H1 (cell line): ENCODE data around the gene SMG1.

Experiments
- BACH1 ChIP-seq: IDR thresholded peaks from 2 replicates; pipeline ENCODE4 v1.6.1; 2012; ENCODE audit warnings: low read length, improper control_type of control experiment
- CEBPB ChIP-seq: IDR thresholded peaks from 2 replicates; pipeline ENCODE4 v1.6.1; 2012; ENCODE audit warnings: low read depth, low read length
- EZH2 ChIP-seq: fragments of 200-600 bp; sonication (generic); IDR thresholded peaks from 2 replicates; pipeline ENCODE4 v1.7.1; 2012; ENCODE audit warnings: low read depth, mild to moderate bottlenecking, moderate library complexity, low read length, inconsistent platforms; ENCODE audit not compliant: severe bottlenecking
- POLR2AphosphoS5 ChIP-seq: IDR thresholded peaks from 2 replicates; pipeline ENCODE4 v1.6.1; 2011; ENCODE audit warnings: low read depth, low read length
- TCF12 ChIP-seq: IDR thresholded peaks from 2 replicates; pipeline ENCODE4 v1.6.1; 2011; ENCODE audit warnings: low read depth, mild to moderate bottlenecking, low read length
- TF ChIP-seq, protein P1 (sequence below), 3 experiments: IDR thresholded peaks; 1 replicate in 2 of 3; 2 replicates in 1 of 3; pipeline versions ENCODE4 v1.5.1 to v1.6.1; 2011; ENCODE audit warnings: low read length in 3 of 3, mild to moderate bottlenecking in 3 of 3, inconsistent platforms in 2 of 3, low read depth in 1 of 3, moderate library complexity in 1 of 3; ENCODE audit not compliant: insufficient read depth in 1 of 3; ENCODE audit errors: control extremely low read depth in 1 of 3
- TF ChIP-seq, protein P2 (sequence below): IDR thresholded peaks from 2 replicates; pipeline ENCODE4 v1.6.1; 2011; ENCODE audit warnings: low read depth, mild to moderate bottlenecking, low read length; ENCODE audit not compliant: insufficient read depth

- TF ChIP-seq, protein P1, sequence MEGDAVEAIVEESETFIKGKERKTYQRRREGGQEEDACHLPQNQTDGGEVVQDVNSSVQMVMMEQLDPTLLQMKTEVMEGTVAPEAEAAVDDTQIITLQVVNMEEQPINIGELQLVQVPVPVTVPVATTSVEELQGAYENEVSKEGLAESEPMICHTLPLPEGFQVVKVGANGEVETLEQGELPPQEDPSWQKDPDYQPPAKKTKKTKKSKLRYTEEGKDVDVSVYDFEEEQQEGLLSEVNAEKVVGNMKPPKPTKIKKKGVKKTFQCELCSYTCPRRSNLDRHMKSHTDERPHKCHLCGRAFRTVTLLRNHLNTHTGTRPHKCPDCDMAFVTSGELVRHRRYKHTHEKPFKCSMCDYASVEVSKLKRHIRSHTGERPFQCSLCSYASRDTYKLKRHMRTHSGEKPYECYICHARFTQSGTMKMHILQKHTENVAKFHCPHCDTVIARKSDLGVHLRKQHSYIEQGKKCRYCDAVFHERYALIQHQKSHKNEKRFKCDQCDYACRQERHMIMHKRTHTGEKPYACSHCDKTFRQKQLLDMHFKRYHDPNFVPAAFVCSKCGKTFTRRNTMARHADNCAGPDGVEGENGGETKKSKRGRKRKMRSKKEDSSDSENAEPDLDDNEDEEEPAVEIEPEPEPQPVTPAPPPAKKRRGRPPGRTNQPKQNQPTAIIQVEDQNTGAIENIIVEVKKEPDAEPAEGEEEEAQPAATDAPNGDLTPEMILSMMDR (IDR thresholded peaks at IDR 0.05; ENCODE audit: control extremely low read depth in 1 of 3, insufficient read depth in 1 of 3, low read depth in 1 of 3, low read length in 3 of 3): no peak
- TF ChIP-seq, protein P2, sequence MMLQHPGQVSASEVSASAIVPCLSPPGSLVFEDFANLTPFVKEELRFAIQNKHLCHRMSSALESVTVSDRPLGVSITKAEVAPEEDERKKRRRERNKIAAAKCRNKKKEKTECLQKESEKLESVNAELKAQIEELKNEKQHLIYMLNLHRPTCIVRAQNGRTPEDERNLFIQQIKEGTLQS: no peak
- TF ChIP-seq POLR2AphosphoS5 (no peak), EZH2 (no peak), CEBPB (no peak), TCF12 (no peak), BACH1 (no peak)
Measured at GRCh38 chr16:18943414-18943813, 17.2 kb upstream of the SMG1 start.
